ENCODE results near the gene PHACTR4. TPM values are rescaled to one million over a fixed set of nuclear protein-coding genes. Genes with fewer than 3 reads are reported as not detected.
"Not testable (repeated sequence)": the region's sequence is repeated elsewhere in the genome, so short reads cannot be mapped to it uniquely, and the experiment has no call there.

Gene PHACTR4
- total RNA-seq, 2 experiments from 2014 or later: 16.3 to 17.2 TPM

DNA sequence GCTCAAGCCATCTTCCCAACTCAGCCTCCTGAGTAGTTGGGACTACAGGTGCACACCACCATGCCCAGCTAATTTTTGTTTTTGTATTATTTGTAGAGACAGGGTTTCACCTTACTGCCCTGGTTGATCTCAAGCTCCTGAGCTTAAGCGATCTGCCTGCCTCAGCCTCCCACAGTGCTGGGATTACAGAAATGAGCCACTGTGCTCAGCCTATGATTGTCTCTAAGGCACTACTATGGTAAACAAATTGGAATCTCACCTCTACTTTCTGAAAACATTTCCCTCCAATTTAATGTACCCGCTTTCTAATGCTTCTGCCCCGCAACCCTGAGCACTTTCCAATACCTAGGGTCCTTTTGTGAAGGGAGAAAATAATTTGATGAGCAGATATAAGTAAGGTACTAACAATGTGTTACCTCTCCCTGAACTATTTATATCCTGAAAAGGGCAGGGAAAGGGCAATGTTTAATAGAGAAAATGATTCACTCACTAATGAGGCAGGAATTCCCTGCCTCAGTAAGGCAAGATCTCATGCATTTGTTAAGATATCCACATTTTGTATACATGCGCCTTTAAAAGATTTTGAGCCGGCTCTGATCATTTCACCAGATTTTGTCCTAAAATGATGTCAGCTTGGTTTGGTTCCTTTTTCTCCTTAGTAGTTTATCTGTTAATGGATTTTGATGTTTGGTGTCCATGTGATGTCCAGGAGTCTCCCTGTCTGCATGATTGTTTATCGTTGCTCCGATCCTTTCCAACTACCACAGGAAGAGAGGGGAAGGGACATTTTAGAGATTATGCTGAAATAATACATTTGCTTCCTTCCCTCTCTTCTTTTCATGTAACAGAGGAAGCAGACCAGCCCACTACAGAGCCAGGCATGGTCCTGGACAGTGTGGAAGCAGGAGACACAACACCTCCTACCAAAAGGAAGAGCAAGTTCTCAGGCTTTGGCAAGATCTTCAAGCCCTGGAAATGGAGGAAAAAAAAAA, 89.0 kb downstream of the PHACTR4 start:
- CTCF ChIA-PET: interaction anchor here (1.1 kb wide), 1 partner anchor 27 kb away, joined by 3 read pairs; no protein-coding TSS in a partner anchor
- Mint-ChIP-seq H3K27ac (no peak overlapping the region), H3K4me3 (no peak overlapping the region), H3K9me3 (no peaks in the 10 kb centered on the region), H3K36me3 (ENCODE audit: low read depth) (no peaks in the 10 kb centered on the region), H3K4me1 (ENCODE audit: low read depth) (peaks cover 14% of the 10 kb centered on the region), H3K27me3 (ENCODE audit: low read depth) (no peaks in the 10 kb centered on the region)
- intact Hi-C loops (cut with micrococcal nuclease): no loop called here
- no peak for DNase-seq

DNA sequence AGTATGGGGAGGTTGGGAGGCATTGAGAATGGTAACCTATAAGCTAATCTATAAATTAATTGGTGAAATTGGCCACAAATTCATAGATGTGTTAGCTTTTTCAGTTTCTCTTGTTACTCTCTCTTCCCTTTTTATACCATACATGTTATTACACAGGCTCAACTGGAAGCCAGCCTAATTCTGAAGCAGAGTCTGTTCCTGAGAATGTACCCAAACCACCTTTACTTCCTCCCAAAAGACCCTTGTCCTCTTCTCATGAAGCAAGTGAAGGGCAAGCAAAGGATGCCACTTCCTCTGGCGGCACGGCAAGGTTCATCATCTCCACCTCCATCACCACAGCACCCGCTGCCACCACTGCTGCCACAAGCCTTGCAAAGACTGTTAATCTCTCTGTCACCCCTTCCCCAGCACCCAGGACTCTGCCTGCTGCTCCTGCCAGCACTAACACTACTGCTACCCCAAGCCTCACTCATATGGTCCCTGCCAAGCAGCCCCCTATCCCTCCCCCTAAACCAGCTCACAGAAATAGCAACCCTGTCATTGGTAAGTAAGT, 96.8 kb downstream of the PHACTR4 start:
- no peak overlapping the region for H3K4me3 Mint-ChIP-seq
- H3K27me3 Mint-ChIP-seq (ENCODE audit: low read depth): no peaks in the 10 kb centered on the region
- H3K27ac Mint-ChIP-seq: no peak overlapping the region
- CTCF ChIA-PET: no interaction called here
- no peak for DNase-seq
- intact Hi-C loops (cut with micrococcal nuclease): no loop called here
- H3K36me3 Mint-ChIP-seq (ENCODE audit: low read depth): peaks cover 4% of the 10 kb centered on the region
- peaks cover 3% of the 10 kb centered on the region for H3K4me1 Mint-ChIP-seq (ENCODE audit: low read depth)
- no peaks in the 10 kb centered on the region for H3K9me3 Mint-ChIP-seq

DNA sequence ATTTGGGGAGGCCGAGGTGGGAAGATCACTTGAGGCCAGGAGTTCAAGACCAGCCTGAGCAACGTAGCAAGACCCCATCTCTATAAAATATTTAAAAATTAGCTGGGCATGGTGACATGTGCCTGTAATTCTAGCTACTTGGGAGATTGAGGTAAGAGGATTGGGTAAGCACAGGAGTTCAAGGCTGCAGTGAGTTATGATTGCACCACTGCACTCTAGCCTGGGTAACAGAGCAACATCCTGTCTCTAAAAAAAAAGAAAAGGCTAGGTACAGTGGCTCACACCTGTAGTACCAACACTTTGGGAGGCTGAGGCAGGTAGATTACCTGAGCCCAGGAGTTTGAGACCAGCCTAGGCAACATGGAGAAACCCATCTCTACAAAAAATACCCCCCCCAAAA, 100.6 kb downstream of the PHACTR4 start:
- Mint-ChIP-seq H3K27me3 (ENCODE audit: low read depth) (no peaks in the 10 kb centered on the region), H3K36me3 (ENCODE audit: low read depth) (peaks cover 6% of the 10 kb centered on the region), H3K4me1 (ENCODE audit: low read depth) (peaks cover 2% of the 10 kb centered on the region), H3K9me3 (no peaks in the 10 kb centered on the region), H3K4me3 (no peak overlapping the region), H3K27ac (no peak overlapping the region)
- DNase-seq: no peak
- CTCF ChIA-PET: interaction anchor here (0.7 kb wide), 1 partner anchor 690 kb away, joined by 3 read pairs; no protein-coding TSS in a partner anchor
- intact Hi-C loops (cut with micrococcal nuclease): loop anchor here (2.0 kb wide), 1 partner anchor 111 kb away; no protein-coding TSS in a partner anchor

DNA sequence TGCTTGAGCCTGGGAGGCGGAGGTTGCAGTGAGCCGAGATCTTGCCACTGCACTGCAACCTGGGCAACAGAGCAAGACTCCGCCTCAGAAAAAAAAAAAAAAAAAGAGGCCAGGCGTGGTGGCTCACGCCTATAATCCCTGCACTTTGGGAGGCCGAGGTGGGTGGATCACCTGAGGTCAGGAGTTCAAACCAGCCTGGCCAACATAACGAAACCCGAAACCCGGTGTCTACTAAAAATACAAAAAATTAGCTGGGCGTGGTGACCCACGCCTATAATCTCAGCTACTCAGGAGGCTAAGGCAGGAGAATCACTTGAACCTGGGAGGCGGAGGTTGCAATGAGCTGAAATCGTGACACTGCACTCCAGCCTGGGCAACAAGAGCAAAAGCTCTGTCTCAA, 110.0 kb downstream of the PHACTR4 start:
- intact Hi-C loops (cut with micrococcal nuclease); H3K4me1 Mint-ChIP-seq (ENCODE audit: low read depth); H3K4me3 Mint-ChIP-seq; H3K27me3 Mint-ChIP-seq (ENCODE audit: low read depth); H3K9me3 Mint-ChIP-seq; H3K27ac Mint-ChIP-seq; DNase-seq: not testable (repeated sequence)
- CTCF ChIA-PET: interaction anchor here (0.6 kb wide), 1 partner anchor 173 kb away, joined by 5 read pairs; no protein-coding TSS in a partner anchor
- peaks cover 17% of the 10 kb centered on the region for H3K36me3 Mint-ChIP-seq (ENCODE audit: low read depth)

DNA sequence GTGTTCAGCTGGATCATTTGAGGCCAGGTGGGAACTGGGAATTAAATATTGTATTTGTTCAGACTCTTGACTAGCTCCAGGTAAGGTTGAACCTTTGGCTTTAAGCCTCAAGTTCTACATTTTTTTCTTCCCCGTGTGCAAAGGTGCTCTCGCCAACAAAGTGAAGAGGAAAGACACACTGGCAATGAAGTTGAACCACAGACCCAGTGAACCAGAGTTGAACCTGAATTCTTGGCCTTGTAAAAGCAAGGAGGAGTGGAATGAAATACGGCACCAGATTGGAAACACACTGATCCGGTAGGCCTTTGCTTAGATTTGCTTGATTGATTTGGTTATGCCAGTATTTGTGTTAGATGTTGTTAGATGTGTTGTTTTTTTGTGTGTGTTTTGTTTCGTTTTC, 110.8 kb downstream of the PHACTR4 start:
- CTCF ChIA-PET: no interaction called here
- Mint-ChIP-seq H3K4me1 (ENCODE audit: low read depth) (no peaks in the 10 kb centered on the region), H3K27me3 (ENCODE audit: low read depth) (no peaks in the 10 kb centered on the region), H3K36me3 (ENCODE audit: low read depth) (peaks cover 18% of the 10 kb centered on the region), H3K4me3 (no peak overlapping the region), H3K9me3 (no peaks in the 10 kb centered on the region), H3K27ac (no peak overlapping the region)
- DNase-seq: no peak
- intact Hi-C loops (cut with micrococcal nuclease): no loop called here

DNA sequence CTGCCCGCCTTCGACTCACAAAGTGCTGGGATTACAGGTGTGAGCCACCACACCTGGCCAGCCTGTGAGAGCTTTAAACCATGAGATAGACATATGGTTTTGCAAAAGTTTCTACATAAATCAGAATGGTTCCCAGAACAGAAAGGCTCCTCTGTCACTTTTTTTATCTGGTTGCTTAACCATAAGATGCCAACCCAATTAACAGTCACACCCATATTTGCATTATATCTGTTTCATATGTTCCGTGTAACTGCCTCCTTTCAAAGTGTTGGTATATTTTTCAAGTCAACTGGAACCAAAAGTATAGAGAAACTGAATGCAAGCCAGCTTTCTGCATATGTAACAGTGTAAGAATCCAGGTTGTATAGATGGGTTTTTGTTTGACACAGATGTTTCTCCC, 112.6 kb downstream of the PHACTR4 start:
- Mint-ChIP-seq H3K36me3 (ENCODE audit: low read depth) (peaks cover 18% of the 10 kb centered on the region), H3K27ac (no peak overlapping the region), H3K9me3 (no peaks in the 10 kb centered on the region), H3K27me3 (ENCODE audit: low read depth) (no peaks in the 10 kb centered on the region), H3K4me3 (no peak overlapping the region), H3K4me1 (ENCODE audit: low read depth) (no peaks in the 10 kb centered on the region)
- intact Hi-C loops (cut with micrococcal nuclease): no loop called here
- CTCF ChIA-PET: no interaction called here
- no peak for DNase-seq

DNA sequence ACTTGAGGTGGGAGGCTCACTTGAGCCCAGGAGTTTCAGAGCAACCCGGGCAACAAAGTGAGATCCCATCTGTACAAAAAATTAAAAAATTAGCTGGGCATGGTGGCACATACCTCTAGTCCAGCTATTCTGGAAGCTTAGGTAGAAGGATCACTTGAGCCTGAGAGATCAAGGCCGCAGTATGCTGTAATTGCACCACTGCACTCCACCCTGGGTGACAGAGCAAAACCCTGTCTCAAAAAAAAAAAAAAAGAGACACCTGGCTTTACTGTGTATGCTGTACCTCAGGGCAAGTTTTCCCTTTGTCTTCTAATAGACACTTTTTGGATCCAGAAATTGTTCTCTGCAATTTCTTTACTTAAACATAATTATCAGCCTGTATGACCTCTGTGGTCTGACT, 113.2 kb downstream of the PHACTR4 start:
- Mint-ChIP-seq H3K4me1 (ENCODE audit: low read depth) (no peaks in the 10 kb centered on the region), H3K27ac (no peak overlapping the region), H3K36me3 (ENCODE audit: low read depth) (peaks cover 15% of the 10 kb centered on the region), H3K27me3 (ENCODE audit: low read depth) (no peaks in the 10 kb centered on the region), H3K9me3 (no peaks in the 10 kb centered on the region), H3K4me3 (no peak overlapping the region)
- intact Hi-C loops (cut with micrococcal nuclease): no loop called here
- CTCF ChIA-PET: no interaction called here
- DNase-seq: no peak

DNA sequence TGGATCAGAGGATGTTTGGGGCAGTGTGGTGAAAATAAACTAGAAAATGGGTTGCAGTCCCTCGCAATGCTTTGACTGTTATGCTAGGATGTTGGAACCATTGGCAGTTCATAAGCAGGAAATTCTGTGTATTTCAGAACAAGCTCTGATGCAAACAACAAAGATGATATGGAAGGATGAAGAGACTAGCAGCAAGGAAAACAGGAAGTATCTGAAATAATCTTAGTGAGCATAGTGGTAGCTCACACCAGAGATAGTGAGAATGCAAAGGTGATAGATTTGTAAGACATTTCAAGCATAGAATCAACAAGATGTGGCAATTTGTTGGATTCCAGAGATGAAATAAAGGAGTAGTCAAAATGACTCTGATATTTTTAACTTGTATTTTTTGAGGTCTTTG, 125.2 kb downstream of the PHACTR4 start:
- peak overlapping the region; percentile 27 for H3K27ac Mint-ChIP-seq
- no peak overlapping the region for H3K4me3 Mint-ChIP-seq
- CTCF ChIA-PET: interaction anchor here (0.7 to 0.8 kb wide), 2 partner anchors 135 to 136 kb away, joined by 3 read pairs; no protein-coding TSS in a partner anchor
- no peak for DNase-seq
- no peaks in the 10 kb centered on the region for H3K27me3 Mint-ChIP-seq (ENCODE audit: low read depth)
- intact Hi-C loops (cut with micrococcal nuclease): no loop called here
- peaks cover 6% of the 10 kb centered on the region for H3K4me1 Mint-ChIP-seq (ENCODE audit: low read depth)
- no peaks in the 10 kb centered on the region for H3K9me3 Mint-ChIP-seq
- H3K36me3 Mint-ChIP-seq (ENCODE audit: low read depth): peaks cover 4% of the 10 kb centered on the region

DNA sequence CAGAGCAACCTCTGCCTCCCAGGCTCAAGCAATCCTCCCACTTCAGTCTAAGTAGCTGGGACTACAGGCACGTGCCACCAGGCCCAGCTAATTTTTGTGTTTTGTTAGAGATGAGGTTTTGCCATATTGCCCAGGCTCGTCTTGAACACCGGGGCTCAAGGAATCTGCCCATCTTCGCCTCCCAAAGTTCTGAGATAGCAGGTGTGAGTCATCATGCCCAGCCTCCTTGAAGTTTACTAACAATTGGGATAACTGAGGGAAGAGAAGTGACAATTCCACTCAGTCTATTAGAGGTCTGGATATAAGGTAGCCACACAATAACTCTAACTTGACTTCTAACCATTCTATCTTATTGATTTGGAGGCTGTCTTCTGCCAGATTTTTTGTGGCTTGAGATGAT, 130.0 kb downstream of the PHACTR4 start:
- H3K27ac Mint-ChIP-seq: no peak overlapping the region
- H3K36me3 Mint-ChIP-seq (ENCODE audit: low read depth): peaks cover 2% of the 10 kb centered on the region
- no peaks in the 10 kb centered on the region for H3K9me3 Mint-ChIP-seq
- CTCF ChIA-PET: interaction anchor here (0.6 to 0.7 kb wide), 2 partner anchors 64 to 87 kb away, joined by 3 read pairs; no protein-coding TSS in a partner anchor
- H3K4me3 Mint-ChIP-seq: no peak overlapping the region
- no peaks in the 10 kb centered on the region for H3K27me3 Mint-ChIP-seq (ENCODE audit: low read depth)
- DNase-seq: no peak
- H3K4me1 Mint-ChIP-seq (ENCODE audit: low read depth): peaks cover 4% of the 10 kb centered on the region
- intact Hi-C loops (cut with micrococcal nuclease): no loop called here

DNA sequence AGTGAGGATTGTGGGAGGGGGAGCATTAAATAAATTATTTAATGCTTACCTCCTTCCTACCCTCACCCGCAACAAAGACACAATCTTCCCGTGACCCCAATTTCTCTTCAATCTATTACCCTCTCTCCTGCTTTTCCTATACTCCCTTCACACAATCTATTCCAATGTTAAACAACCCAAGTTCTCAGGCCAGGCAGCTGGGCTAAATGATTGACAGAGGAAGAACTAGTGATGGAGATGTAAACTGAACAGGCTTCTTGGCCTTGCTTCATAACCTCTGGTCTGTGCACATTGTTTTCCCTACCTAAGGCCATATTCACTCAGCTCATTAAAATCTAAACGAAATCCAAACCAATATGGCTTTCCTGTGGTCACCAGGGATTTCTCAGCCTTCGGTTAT, 132.4 kb downstream of the PHACTR4 start:
- Mint-ChIP-seq H3K27ac (no peak overlapping the region), H3K9me3 (no peaks in the 10 kb centered on the region), H3K27me3 (ENCODE audit: low read depth) (peaks cover 3% of the 10 kb centered on the region), H3K36me3 (ENCODE audit: low read depth) (peaks cover 20% of the 10 kb centered on the region), H3K4me3 (no peak overlapping the region), H3K4me1 (ENCODE audit: low read depth) (peaks cover 1% of the 10 kb centered on the region)
- CTCF ChIA-PET: no interaction called here
- intact Hi-C loops (cut with micrococcal nuclease): no loop called here
- no peak for DNase-seq

DNA sequence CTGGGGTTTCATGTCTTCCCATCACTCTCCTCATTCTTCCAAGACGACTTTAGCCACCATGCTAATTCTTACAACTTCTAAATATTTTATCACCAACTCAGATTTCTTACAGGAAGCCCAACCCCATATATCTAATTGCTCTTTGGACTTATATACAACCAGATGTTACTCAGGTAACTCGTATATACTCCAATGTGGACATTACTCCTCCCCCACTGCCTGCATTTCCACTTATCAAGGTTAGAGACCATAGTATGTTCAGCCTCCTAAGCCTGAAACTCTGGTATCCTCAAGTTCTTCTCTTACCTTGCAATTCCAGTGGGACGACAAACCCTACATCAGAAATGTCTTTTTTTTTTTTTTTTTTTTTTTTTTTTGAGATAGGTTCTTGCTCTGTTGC, 133.6 kb downstream of the PHACTR4 start:
- intact Hi-C loops (cut with micrococcal nuclease): no loop called here
- Mint-ChIP-seq H3K27ac (no peak overlapping the region), H3K36me3 (ENCODE audit: low read depth) (peaks cover 31% of the 10 kb centered on the region), H3K9me3 (no peaks in the 10 kb centered on the region), H3K27me3 (ENCODE audit: low read depth) (peaks cover 3% of the 10 kb centered on the region), H3K4me1 (ENCODE audit: low read depth) (peaks cover 1% of the 10 kb centered on the region), H3K4me3 (no peak overlapping the region)
- DNase-seq: no peak
- CTCF ChIA-PET: no interaction called here

DNA sequence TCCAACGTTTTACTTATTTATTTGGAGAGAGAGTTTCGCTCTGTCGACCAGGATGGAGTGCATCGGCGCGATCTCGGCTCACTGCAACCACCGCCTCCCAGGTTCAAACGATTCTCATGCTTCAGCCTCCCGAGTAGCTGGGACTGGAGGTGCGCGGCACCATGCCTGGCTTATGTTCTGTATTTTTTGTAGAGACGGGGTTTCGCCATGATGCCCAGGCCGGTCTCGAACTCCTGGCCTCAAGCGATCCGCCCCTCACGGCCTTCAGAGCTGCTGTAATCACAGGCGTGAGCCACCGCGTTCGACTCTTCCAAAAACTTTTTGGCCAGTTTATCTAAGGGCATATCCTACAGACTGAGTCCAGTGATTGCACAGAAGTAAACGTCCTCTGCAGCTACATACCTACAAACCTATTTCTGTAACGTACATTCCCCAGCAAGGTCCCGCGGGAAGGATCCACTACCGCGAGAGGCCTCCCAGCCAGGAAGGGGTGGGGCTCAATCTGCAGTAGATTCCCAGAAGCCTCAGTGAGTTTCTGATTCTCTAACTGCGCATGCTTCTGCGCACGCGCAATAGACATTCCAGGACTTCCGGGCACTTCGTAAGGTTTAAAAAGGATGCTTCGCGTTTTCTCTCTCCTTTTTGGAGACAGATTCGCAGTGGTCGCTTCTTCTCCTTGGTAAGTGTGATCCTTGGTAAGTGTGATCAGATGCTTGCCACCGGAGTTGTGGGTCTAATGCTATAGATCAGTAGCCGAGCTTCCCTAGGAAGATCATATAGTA, 136.1 kb downstream of the PHACTR4 start, which contains the start of gene RCC1:
RCC1 (plus strand) TSS at position 638 of the 782 bp plus-strand sequence. CDS start 23,824 bp downstream, outside the sequence.
- H3K27ac Mint-ChIP-seq: peak within 1 kb of the TSS; percentile 98
- H3K9me3 Mint-ChIP-seq: no peaks in the 10 kb centered on the region
- CTCF ChIA-PET: interaction anchor here (0.7 to 1.2 kb wide), 2 partner anchors 54 to 257 kb away, joined by 3 read pairs; no protein-coding TSS in a partner anchor
- intact Hi-C loops (cut with micrococcal nuclease): loop anchor here (1.0 to 5.0 kb wide), 12 partner anchors 13 to 258 kb away; partner anchors contain the start of genes RNU11, SESN2 and YTHDF2
- peaks cover 3% of the 10 kb centered on the region for H3K27me3 Mint-ChIP-seq (ENCODE audit: low read depth)
- peak; percentile 98 for DNase-seq
- H3K4me3 Mint-ChIP-seq: peak within 1 kb of the TSS; percentile 99
- peaks cover 22% of the 10 kb centered on the region for H3K4me1 Mint-ChIP-seq (ENCODE audit: low read depth)
- peaks cover 55% of the 10 kb centered on the region for H3K36me3 Mint-ChIP-seq (ENCODE audit: low read depth)

All from activated naive CD4-positive, alpha-beta T cell treated with anti-CD3 and anti-CD28 coated beads for 36 hours (primary cell).